Activated CD8-positive, alpha-beta T cell treated with anti-CD3 and anti-CD28 coated beads for 36 hours (primary cell): ENCODE data around the gene INS. TPM values are rescaled to one million over a fixed set of nuclear protein-coding genes. Genes with fewer than 3 reads are reported as not detected.

Experiments
- ATAC-seq: fragments of 200-7000 bp; cut with Tn5 transposase; one replicate; pipeline ENCODE4 v1.10.0; 2021; ENCODE audit warnings: mild to moderate bottlenecking, moderate library complexity
- CTCF ChIA-PET: fragments of 350-600 bp; sonication (Branson Sonifier 250); formaldehyde crosslinking; loops from one replicate; lab custom pipeline; 2021; ENCODE audit warnings: antibody characterized with exemption; lab: Charles Lee
- POLR2A ChIA-PET: fragments of 350-600 bp; sonication (Branson Sonifier 250); formaldehyde crosslinking; loops from one replicate; lab custom pipeline; 2021; ENCODE audit warnings: antibody characterized with exemption; lab: Charles Lee
- DNase-seq: peaks from one replicate; pipeline ENCODE4 v3.0.0-alpha.2; 2020
- H3K27ac Mint-ChIP-seq: one replicate; pipeline ENCODE4 v1.8.0; 2021; ENCODE audit warnings: mild to moderate bottlenecking, mixed read lengths
- H3K27me3 Mint-ChIP-seq: one replicate; pipeline ENCODE4 v1.8.0; 2021; ENCODE audit warnings: mixed read lengths
- H3K36me3 Mint-ChIP-seq: one replicate; pipeline ENCODE4 v1.8.0; 2021; ENCODE audit warnings: low read depth, mixed read lengths
- H3K4me1 Mint-ChIP-seq: one replicate; pipeline ENCODE4 v1.8.0; 2021; ENCODE audit warnings: low read depth, mixed read lengths
- H3K4me3 Mint-ChIP-seq: one replicate; pipeline ENCODE4 v1.8.0; 2021; ENCODE audit warnings: mild to moderate bottlenecking, moderate library complexity, mixed read lengths
- H3K9me3 Mint-ChIP-seq: one replicate; pipeline ENCODE4 v1.8.0; 2021; ENCODE audit warnings: mixed read lengths
- intact Hi-C: fragments of 100-400 bp; cut with micrococcal nuclease; formaldehyde crosslinking; loops from one replicate; pipeline ENCODE4 v1.10.0; 2022
- total RNA-seq, 2 experiments: library from RNA; stranded (reverse); gene quantifications; one replicate each; pipeline ENCODE4 v1.2.3, GENCODE V29; 2021
- TF ChIP-seq, protein P1 (sequence below): fragments of 200-600 bp; IDR thresholded peaks from one replicate; pipeline ENCODE4 v1.8.0; 2022; ENCODE audit warnings: antibody characterized with exemption, mild to moderate bottlenecking

INS gene
- total RNA-seq, 2 experiments from 2014 or later: not detected

DNA sequence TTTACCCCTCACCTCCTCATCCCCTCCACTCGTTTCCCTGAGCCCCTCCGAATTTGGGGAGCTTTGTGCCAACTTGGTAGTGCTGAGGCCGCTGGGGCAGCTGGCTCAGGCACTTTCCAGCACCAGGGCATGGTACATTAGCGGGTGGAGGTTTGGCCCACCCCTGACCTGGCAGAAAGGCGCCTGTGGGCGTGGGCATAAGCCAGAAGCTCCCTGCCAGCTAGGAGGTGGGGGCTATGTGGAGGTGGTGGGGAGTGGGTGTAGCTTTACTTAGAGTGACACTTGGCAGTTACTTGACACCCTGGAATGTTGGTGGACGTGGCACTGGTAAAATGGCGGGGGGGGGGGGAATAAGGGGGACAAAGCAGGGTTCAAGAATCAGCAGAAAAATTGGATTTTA is 11.5 kb downstream of the INS start:
- no peak for ATAC-seq
- Mint-ChIP-seq H3K27ac (no peak overlapping the region), H3K4me1 (peaks cover 17% of the 10 kb centered on the region), H3K4me3 (no peak overlapping the region), H3K36me3 (no peaks in the 10 kb centered on the region), H3K27me3 (peaks cover 56% of the 10 kb centered on the region), H3K9me3 (no peaks in the 10 kb centered on the region)
- ChIA-PET CTCF (interaction anchor here (0.7 to 19.5 kb wide), 19 partner anchors 10 to 316 kb away, joined by 3 to 518 read pairs (median 5); partner anchors contain the start of genes IGF2 and SYT8), POLR2A (interaction anchor here (4.5 kb wide), 1 partner anchor 112 kb away, joined by 31 read pairs; no protein-coding TSS in a partner anchor)
- intact Hi-C loops: no loop called here
- TF ChIP-seq, protein P1, sequence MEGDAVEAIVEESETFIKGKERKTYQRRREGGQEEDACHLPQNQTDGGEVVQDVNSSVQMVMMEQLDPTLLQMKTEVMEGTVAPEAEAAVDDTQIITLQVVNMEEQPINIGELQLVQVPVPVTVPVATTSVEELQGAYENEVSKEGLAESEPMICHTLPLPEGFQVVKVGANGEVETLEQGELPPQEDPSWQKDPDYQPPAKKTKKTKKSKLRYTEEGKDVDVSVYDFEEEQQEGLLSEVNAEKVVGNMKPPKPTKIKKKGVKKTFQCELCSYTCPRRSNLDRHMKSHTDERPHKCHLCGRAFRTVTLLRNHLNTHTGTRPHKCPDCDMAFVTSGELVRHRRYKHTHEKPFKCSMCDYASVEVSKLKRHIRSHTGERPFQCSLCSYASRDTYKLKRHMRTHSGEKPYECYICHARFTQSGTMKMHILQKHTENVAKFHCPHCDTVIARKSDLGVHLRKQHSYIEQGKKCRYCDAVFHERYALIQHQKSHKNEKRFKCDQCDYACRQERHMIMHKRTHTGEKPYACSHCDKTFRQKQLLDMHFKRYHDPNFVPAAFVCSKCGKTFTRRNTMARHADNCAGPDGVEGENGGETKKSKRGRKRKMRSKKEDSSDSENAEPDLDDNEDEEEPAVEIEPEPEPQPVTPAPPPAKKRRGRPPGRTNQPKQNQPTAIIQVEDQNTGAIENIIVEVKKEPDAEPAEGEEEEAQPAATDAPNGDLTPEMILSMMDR: no peak
- no peak for DNase-seq

DNA sequence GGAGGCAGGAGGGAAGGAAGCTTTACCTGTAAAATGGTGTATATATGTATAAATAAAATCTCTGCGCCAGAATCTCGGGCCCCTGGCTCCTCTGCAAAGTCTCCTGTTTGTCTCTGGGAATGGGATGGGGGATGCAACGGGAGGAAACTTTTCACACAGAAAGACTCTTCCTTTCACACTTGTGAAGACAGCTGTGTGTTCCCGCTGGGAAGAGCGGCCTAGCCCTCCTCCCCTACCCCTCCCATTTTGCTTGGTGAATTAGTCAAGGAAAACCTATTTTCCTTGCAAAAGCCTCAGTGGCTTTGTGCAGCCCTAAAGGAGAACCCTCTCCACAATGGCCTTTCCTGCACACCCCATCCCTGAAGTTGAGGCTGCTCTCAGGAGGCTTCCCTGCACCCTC is 12.4 kb downstream of the INS start:
- Mint-ChIP-seq H3K4me1 (peaks cover 19% of the 10 kb centered on the region), H3K4me3 (no peak overlapping the region), H3K36me3 (no peaks in the 10 kb centered on the region), H3K27me3 (peaks cover 60% of the 10 kb centered on the region), H3K9me3 (no peaks in the 10 kb centered on the region), H3K27ac (no peak overlapping the region)
- ATAC-seq (no peak), DNase-seq (no peak)
- ChIA-PET POLR2A (interaction anchor here (4.5 kb wide), 1 partner anchor 111 kb away, joined by 31 read pairs; no protein-coding TSS in a partner anchor), CTCF (interaction anchor here (1.6 to 19.5 kb wide), 5 partner anchors 8 to 316 kb away, joined by 3 to 518 read pairs (median 7); partner anchors contain the start of gene IGF2)
- TF ChIP-seq, protein P1: no peak
- intact Hi-C loops: no loop called here

DNA sequence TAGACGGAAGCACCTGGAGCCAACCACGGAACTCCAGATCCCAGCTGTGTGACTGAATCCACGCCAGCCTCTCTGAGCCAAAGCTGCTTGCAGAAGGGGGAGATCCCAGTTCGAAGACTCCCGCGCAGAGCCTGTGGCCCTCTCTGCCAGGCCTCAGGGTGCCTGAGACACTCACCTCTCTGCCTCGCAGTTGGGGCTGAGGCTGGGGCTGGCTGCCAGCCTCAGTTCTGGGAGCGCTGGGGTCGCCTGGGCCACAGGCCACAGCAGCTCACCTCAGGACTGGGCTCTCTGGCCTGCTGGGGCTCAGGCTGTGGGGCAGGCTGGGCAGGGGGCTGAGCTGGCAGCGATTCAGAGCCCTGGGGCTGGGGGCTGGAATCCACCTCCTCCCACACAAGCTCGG is 13.6 kb downstream of the INS start:
- Mint-ChIP-seq H3K27ac (no peak overlapping the region), H3K9me3 (no peaks in the 10 kb centered on the region), H3K4me3 (no peak overlapping the region), H3K27me3 (peaks cover 67% of the 10 kb centered on the region), H3K4me1 (peaks cover 31% of the 10 kb centered on the region), H3K36me3 (no peaks in the 10 kb centered on the region)
- DNase-seq: no peak
- no peak for ATAC-seq
- intact Hi-C loops: no loop called here
- ChIA-PET CTCF (interaction anchor here (0.8 to 19.5 kb wide), 5 partner anchors 9 to 315 kb away, joined by 3 to 518 read pairs (median 6); no protein-coding TSS in a partner anchor), POLR2A (interaction anchor here (0.5 to 1.2 kb wide), 3 partner anchors 11 to 156 kb away, joined by 3 to 5 read pairs (median 3); no protein-coding TSS in a partner anchor)
- TF ChIP-seq, protein P1: no peak

DNA sequence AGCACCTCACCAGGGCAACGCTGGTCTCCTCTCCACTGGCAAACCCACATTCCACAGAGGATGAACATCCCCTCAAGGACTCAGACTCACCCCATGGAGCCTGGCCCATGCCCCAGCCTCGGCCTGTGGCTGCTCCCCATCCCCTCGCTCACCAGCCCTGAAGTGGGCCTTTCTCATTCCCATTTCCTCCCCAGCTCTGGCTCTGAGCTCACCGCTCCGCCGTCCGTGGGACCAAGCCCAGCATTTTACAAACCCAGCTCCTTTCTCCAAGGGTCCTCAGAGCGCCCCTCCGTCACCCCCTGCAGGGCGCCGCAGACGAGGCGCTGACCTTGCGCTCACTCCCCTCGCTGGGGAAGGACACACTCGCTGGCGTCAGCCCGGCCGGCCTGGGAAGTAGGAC is 15.0 kb downstream of the INS start:
- ATAC-seq: no peak
- TF ChIP-seq, protein P1: no peak
- no peaks in the 10 kb centered on the region for H3K9me3 Mint-ChIP-seq
- intact Hi-C loops: no loop called here
- no peak overlapping the region for H3K27ac Mint-ChIP-seq
- H3K27me3 Mint-ChIP-seq: peaks cover 76% of the 10 kb centered on the region
- no peak overlapping the region for H3K4me3 Mint-ChIP-seq
- H3K36me3 Mint-ChIP-seq: no peaks in the 10 kb centered on the region
- peaks cover 36% of the 10 kb centered on the region for H3K4me1 Mint-ChIP-seq
- POLR2A ChIA-PET: interaction anchor here (0.9 kb wide), 1 partner anchor 11 kb away, joined by 4 read pairs; no protein-coding TSS in a partner anchor
- CTCF ChIA-PET: interaction anchor here (1.4 to 19.5 kb wide), 2 partner anchors 69 to 112 kb away, joined by 4 to 518 read pairs; no protein-coding TSS in a partner anchor
- no peak for DNase-seq

DNA sequence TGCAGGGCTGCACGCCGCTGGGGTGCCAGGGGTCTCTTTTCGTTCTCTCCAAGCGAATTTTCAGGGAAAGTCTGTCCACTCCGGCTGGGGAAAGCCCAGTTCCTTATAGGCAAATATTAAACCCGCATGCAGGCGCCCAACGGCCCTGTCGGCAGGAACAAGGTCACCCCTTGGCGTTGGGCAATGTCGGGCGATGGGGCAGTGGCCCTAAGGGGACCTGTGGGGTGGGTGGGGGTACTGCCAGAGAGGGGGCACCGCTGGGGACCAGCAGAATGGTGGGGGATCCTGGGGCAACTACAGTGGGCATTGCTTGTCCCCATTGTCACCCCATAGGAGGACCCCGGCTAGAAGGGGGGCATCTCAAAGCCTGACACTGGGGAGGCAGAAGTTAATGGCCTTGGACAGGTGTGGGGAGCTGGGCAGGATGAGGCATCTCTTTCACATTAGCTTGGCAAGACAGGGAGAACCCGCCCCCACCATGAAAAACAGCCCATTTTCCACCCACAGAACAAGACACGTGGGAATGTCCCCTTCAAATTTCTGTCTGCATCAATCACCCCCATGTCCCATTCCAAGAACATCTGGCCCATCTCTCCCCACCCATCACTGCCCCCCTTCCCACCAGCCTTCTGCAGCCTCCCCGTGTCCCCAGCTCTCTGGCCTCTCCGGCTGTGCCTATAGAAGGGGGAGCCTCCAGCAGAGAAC is 16.3 kb downstream of the INS start:
- ATAC-seq (no peak), DNase-seq (no peak)
- Mint-ChIP-seq H3K4me1 (peaks cover 32% of the 10 kb centered on the region), H3K4me3 (peak overlapping the region; percentile 7), H3K27me3 (peaks cover 73% of the 10 kb centered on the region), H3K36me3 (no peaks in the 10 kb centered on the region), H3K27ac (no peak overlapping the region), H3K9me3 (no peaks in the 10 kb centered on the region)
- intact Hi-C loops: loop anchor here (5.0 kb wide), 1 partner anchor 67 kb away; no protein-coding TSS in a partner anchor
- ChIA-PET POLR2A (no interaction called here), CTCF (interaction anchor here (1.0 to 19.5 kb wide), 3 partner anchors 111 to 505 kb away, joined by 3 to 518 read pairs (median 6); no protein-coding TSS in a partner anchor)
- TF ChIP-seq, protein P1: no peak
